HepG2 (cell line): ENCODE results near the gene HOXA4. TPM values are rescaled to one million over a fixed set of nuclear protein-coding genes. Genes with fewer than 3 reads are reported as not detected.

ENCODE experiments used
- ATAC-seq: fragments of 200-7000 bp; cut with Tn5 transposase; 3 replicates; pipeline ENCODE4 v1.9.1; 2020; ENCODE audit warnings: mild to moderate bottlenecking, moderate library complexity
- BruUV-seq: library from RNA; stranded (reverse); fragments of 400-500 nt; replicated peaks from 2 replicates; lab custom pipeline; 2021; lab: Mats Ljungman, UMichigan
- CTCF ChIA-PET: fragments of 300-600 bp; formaldehyde crosslinking; extraction: SDS; loops from one replicate; lab custom pipeline; 2021; ENCODE audit warnings: low total read pairs, inconsistent platforms, low intra/inter-chr PET ratio; lab: Yijun Ruan, JAX
- POLR2A ChIA-PET: fragments of 350-600 bp; sonication (Branson Sonifier 250); formaldehyde crosslinking; loops from one replicate; lab custom pipeline; 2020; ENCODE audit warnings: antibody characterized with exemption, inconsistent platforms; lab: Yijun Ruan, JAX
- DNase-seq: peaks from one replicate; pipeline ENCODE4 v3.0.0-alpha.2; 2015; ENCODE audit warnings: low spot score
- FAIRE-seq: peaks from 3 replicates; lab custom pipeline; 2011; peaks lifted over from hg19 to GRCh38; lab: Jason Lieb, UNC
- H2AFZ ChIP-seq: one replicate; pipeline ENCODE4 v1.6.1; 2011; ENCODE audit warnings: low read length, inconsistent platforms
- H3K27ac ChIP-seq: fragments of 300-600 bp; 3 replicates; pipeline ENCODE4 v1.8.0; 2011; ENCODE audit warnings: mixed run types, mild to moderate bottlenecking, mixed read lengths, low read length, inconsistent platforms; ENCODE audit not compliant: insufficient read depth; ENCODE audit errors: extremely low read length
- H3K27me3 ChIP-seq, 2 experiments: fragments of 200-600 bp in 1 of 2; 2 replicates in 1 of 2; 3 replicates in 1 of 2; pipeline versions ENCODE4 v1.6.0 to v1.8.0; 2011; ENCODE audit warnings: low read length in 2 of 2, mild to moderate bottlenecking in 2 of 2, moderate library complexity in 2 of 2, inconsistent platforms in 1 of 2; ENCODE audit not compliant: insufficient read depth in 2 of 2, control insufficient read depth in 1 of 2
- H3K36me3 ChIP-seq, 2 experiments: fragments of 200-600 bp in 1 of 2; replicated peaks in 1 of 2; 2 replicates in 1 of 2; 3 replicates in 1 of 2; pipeline versions ENCODE4 v1.5.1 to v1.8.0; 2011; ENCODE audit warnings: low read length in 2 of 2, inconsistent platforms in 1 of 2; ENCODE audit not compliant: insufficient read depth in 2 of 2, control insufficient read depth in 1 of 2
- H3K4me1 ChIP-seq: 2 replicates; pipeline ENCODE4 v1.5.1; 2012; ENCODE audit warnings: low read length, inconsistent platforms; ENCODE audit not compliant: insufficient read depth
- H3K4me2 ChIP-seq: 2 replicates; pipeline ENCODE4 v1.6.0; 2011; ENCODE audit warnings: low read depth, low read length, inconsistent platforms
- H3K4me3 ChIP-seq, 3 experiments: fragments of 200-600 bp in 1 of 3; sonication (generic), shearing (Covaris generic) in 1 of 3; replicated peaks in 1 of 3; 2 replicates each; pipeline ENCODE4 v1.5.1; 2011 to 2016; ENCODE audit warnings: low read length in 3 of 3, inconsistent platforms in 2 of 3, low read depth in 2 of 3, mild to moderate bottlenecking in 2 of 3, control low read depth in 1 of 3, mixed read lengths in 1 of 3; ENCODE audit not compliant: insufficient read depth in 1 of 3
- H3K79me2 ChIP-seq: one replicate; pipeline ENCODE4 v1.6.1; 2011; ENCODE audit warnings: low read length, inconsistent platforms; ENCODE audit not compliant: insufficient read depth
- H3K9ac ChIP-seq: 2 replicates; pipeline ENCODE4 v1.6.0; 2011; ENCODE audit warnings: mild to moderate bottlenecking, low read depth, low read length, inconsistent platforms; ENCODE audit not compliant: insufficient read depth
- H3K9me3 ChIP-seq: 2 replicates; pipeline ENCODE4 v1.5.1; 2012; ENCODE audit warnings: mild to moderate bottlenecking, low read length
- H4K20me1 ChIP-seq: 2 replicates; pipeline ENCODE4 v1.6.0; 2011; ENCODE audit warnings: inconsistent platforms, mild to moderate bottlenecking, low read length, moderate library complexity; ENCODE audit not compliant: insufficient read depth
- IKZF4 ChIP-seq: sonication (generic); formaldehyde crosslinking; IDR thresholded peaks from 2 replicates; pipeline ENCODE4 v1.5.1; 2020; ENCODE audit warnings: borderline replicate concordance, mild to moderate bottlenecking, low read depth, missing genetic modification reagents; ENCODE audit errors: not compliant biosample characterization
- JUN ChIP-seq: sonication (generic); formaldehyde crosslinking; IDR thresholded peaks from 2 replicates; pipeline ENCODE4 v1.4.0; 2020; ENCODE audit warnings: mild to moderate bottlenecking, missing genetic modification reagents
- KLF13 ChIP-seq: sonication (generic); formaldehyde crosslinking; IDR thresholded peaks from 2 replicates; pipeline ENCODE4 v1.4.0; 2020; ENCODE audit warnings: mild to moderate bottlenecking, missing genetic modification reagents
- NCOA1 ChIP-seq: sonication (generic); formaldehyde crosslinking; IDR thresholded peaks from 2 replicates; pipeline ENCODE4 v1.9.0; 2021; ENCODE audit warnings: missing genetic modification reagents
- PRDM10 ChIP-seq: sonication (generic); formaldehyde crosslinking; IDR thresholded peaks from 2 replicates; pipeline ENCODE4 v1.4.0; 2020; ENCODE audit warnings: low read depth, missing genetic modification reagents
- XRCC5 ChIP-seq: fragments of 200-400 bp; formaldehyde crosslinking; optimal IDR thresholded peaks from 2 replicates; pipeline ENCODE3; 2017; ENCODE audit warnings: mild to moderate bottlenecking, low read length
- ZBTB37 ChIP-seq: sonication (generic); formaldehyde crosslinking; IDR thresholded peaks from 2 replicates; pipeline ENCODE4 v1.4.0; 2020; ENCODE audit warnings: mild to moderate bottlenecking, missing genetic modification reagents
- ZNF432 ChIP-seq: sonication (generic); formaldehyde crosslinking; IDR thresholded peaks from 2 replicates; pipeline ENCODE4 v1.5.0; 2020; ENCODE audit warnings: missing genetic modification reagents, mild to moderate bottlenecking, borderline replicate concordance
- ZNF558 ChIP-seq: sonication (generic); formaldehyde crosslinking; IDR thresholded peaks from 2 replicates; pipeline ENCODE4 v1.9.0; 2022; ENCODE audit warnings: mild to moderate bottlenecking, missing genetic modification reagents, borderline replicate concordance
- WGBS: methylation state at CpG from one replicate; pipeline ENCODE4 v1.1.6; 2017; ENCODE audit warnings: low lambda C conversion rate; 5-methylcytosine and 5-hydroxymethylcytosine counted together
- in situ Hi-C: cut with HindIII; loops from 2 replicates; pipeline ENCODE4 v1.10.0; 2017; ENCODE audit warnings: low pct_unique_long_range_greater_than_20kb; ENCODE audit not compliant: extremely low pct_ligation_motif_present
- intact Hi-C: fragments of 100-400 bp; cut with micrococcal nuclease; formaldehyde crosslinking; loops from one replicate; pipeline ENCODE4 v1.10.0; 2022; ENCODE audit not compliant: unreplicated experiment
- polyA plus RNA-seq, 8 experiments: library from polyadenylated mRNA; depleted of rRNA in 3 of 8; stranded (reverse) in 7 of 8; unstranded in 1 of 8; fragments of >200 nt; fragmentation: Illumina TruSeq in 4 of 8; extraction: Trizol in 4 of 8; gene quantifications; 2 replicates each; pipeline versions ENCODE4 v1.2.1 to v1.2.3, GENCODE V29; 2011 to 2016; ENCODE audit warnings: low read depth in 4 of 8, missing spikeins in 1 of 8, mixed read lengths in 1 of 8; ENCODE audit not compliant: insufficient read depth in 1 of 8
- total RNA-seq, 5 experiments: library from RNA; depleted of rRNA; stranded (reverse); fragments of >200 nt; fragmentation: Illumina TruSeq; extraction: Trizol; gene quantifications; 2 replicates each; pipeline ENCODE4 v1.2.3, GENCODE V29; 2016; ENCODE audit warnings: low read depth in 1 of 5

HOXA4 gene
- total and polyA plus RNA-seq, 2 of the 13 experiments (the other 11 are each of a cell fraction or from before 2014, with no cell fraction given): 2.4 to 5.4 TPM

DNA sequence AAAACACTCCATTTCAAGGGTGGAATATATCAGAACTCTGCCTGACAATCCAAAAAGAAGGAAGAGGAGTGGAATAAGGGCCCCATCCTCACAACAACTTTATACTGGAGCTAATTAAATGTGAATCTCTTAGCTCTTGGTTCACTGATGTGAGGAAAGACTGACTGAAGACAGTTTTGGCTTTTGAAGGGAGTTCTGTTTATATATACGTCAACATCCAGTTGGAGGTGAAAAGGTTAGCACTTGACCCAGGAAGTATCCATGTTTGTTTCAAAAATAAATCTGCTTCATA is 37.8 kb downstream of the HOXA4 start:
- POLR2A ChIA-PET: interaction anchor here (1.0 kb wide), 1 partner anchor 29 kb away, joined by 3 read pairs; no protein-coding TSS in a partner anchor
- no peak for TF ChIP-seq JUN (CRISPR knock-in tag)
- TF ChIP-seq ZNF432 (CRISPR knock-in tag): no peak
- TF ChIP-seq IKZF4 (CRISPR knock-in tag): no peak
- no peak for TF ChIP-seq ZBTB37 (CRISPR knock-in tag)
- TF ChIP-seq XRCC5: no peak
- no peak for TF ChIP-seq KLF13 (CRISPR knock-in tag)
- no peak for TF ChIP-seq NCOA1
- TF ChIP-seq PRDM10 (CRISPR knock-in tag): no peak
- no peak for TF ChIP-seq ZNF558 (CRISPR knock-in tag)
- H3K4me3 ChIP-seq: no peak overlapping the region
- H3K79me2 ChIP-seq: no peaks in the 10 kb centered on the region
- no peak overlapping the region for H3K9ac ChIP-seq
- intact Hi-C loops: no loop called here
- no TSS peak for BruUV-seq
- CTCF ChIA-PET: no interaction called here
- no peak for ATAC-seq
- no peaks in the 10 kb centered on the region for H3K36me3 ChIP-seq
- no peaks in the 10 kb centered on the region for H4K20me1 ChIP-seq
- H3K9me3 ChIP-seq: no peaks in the 10 kb centered on the region
- 69% methylated on average over 1 of the region's 1 CpG for WGBS
- H3K4me1 ChIP-seq: peaks cover 25% of the 10 kb centered on the region
- no peak overlapping the region for H3K4me2 ChIP-seq
- DNase-seq: no peak
- no peak overlapping the region for H2AFZ ChIP-seq
- in situ Hi-C loops: no loop called here
- no peak overlapping the region for H3K27ac ChIP-seq
- FAIRE-seq: no peak
- H3K27me3 ChIP-seq: peaks cover 2 to 19% of the 10 kb centered on the region in 2 experiments; a peak in 2 of 5 replicates
